Upper lobe of left lung (tissue), 4 donors: ENCODE data around the gene PIWIL4.

Experiments used
- CTCF ChIP-seq, 6 experiments: fragments of 450-650 bp in 4 of 6; fragments of 200-600 bp in 2 of 6; sonication (generic) in 2 of 6; IDR thresholded peaks; one replicate each; pipeline ENCODE4 v1.5.1; 2016 to 2019; ENCODE audit warnings: antibody characterized with exemption in 6 of 6
- POLR2A ChIP-seq, 4 donors: fragments of 450-650 bp; IDR thresholded peaks; one replicate each; pipeline ENCODE4 v1.5.1; 2016 to 2017; ENCODE audit warnings: antibody characterized with exemption in 4 of 4, mild to moderate bottlenecking in 2 of 4
- POLR2AphosphoS5 ChIP-seq, 2 donors: sonication (generic); formaldehyde crosslinking; IDR thresholded peaks; one replicate each; pipeline ENCODE4 v1.5.1; 2017; ENCODE audit warnings: antibody characterized with exemption in 2 of 2

- no peak for TF ChIP-seq POLR2AphosphoS5 (IDR thresholded peaks at IDR 0.05)
- no peak for TF ChIP-seq POLR2A (IDR thresholded peaks at IDR 0.05)
- TF ChIP-seq CTCF (IDR thresholded peaks at IDR 0.05): no peak
These were observed 17.8 kb downstream of the PIWIL4 start for GRCh38 chr11:94584978-94585377.
